A673 (cell line): ENCODE results near the gene KICS2. TPM values are rescaled to one million over a fixed set of nuclear protein-coding genes. Genes with fewer than 3 reads are reported as not detected.

Source experiments
- BruUV-seq: library from RNA; stranded (reverse); fragments of 400-500 nt; replicated peaks from 2 replicates; lab custom pipeline; 2021; lab: Mats Ljungman, UMichigan
- CTCF ChIA-PET: fragments of 300-600 bp; sonication (Branson Sonifier 250); formaldehyde crosslinking; loops from one replicate; lab custom pipeline; 2022; ENCODE audit warnings: antibody characterized with exemption; lab: Charles Lee
- POLR2A ChIA-PET: fragments of 300-600 bp; sonication (Branson Sonifier 250); formaldehyde crosslinking; loops from one replicate; lab custom pipeline; 2022; ENCODE audit warnings: antibody characterized with exemption; ENCODE audit not compliant: low non-redundant PET; lab: Charles Lee
- DNase-seq: peaks from one replicate; pipeline ENCODE4 v3.0.0-alpha.2; 2015; ENCODE audit warnings: low spot score
- H3K27ac ChIP-seq: fragments of 200-600 bp; sonication (generic); 2 replicates; pipeline ENCODE4 v1.5.1; 2016; ENCODE audit warnings: mixed run types, low read depth, mild to moderate bottlenecking, mixed read lengths, antibody characterized with exemption, low read length; ENCODE audit not compliant: poor library complexity, severe bottlenecking
- H3K27me3 ChIP-seq: fragments of 200-600 bp; sonication (generic); replicated peaks from 2 replicates; pipeline ENCODE4 v1.6.1; 2017; ENCODE audit warnings: mixed run types, low read depth, mild to moderate bottlenecking, mixed read lengths, antibody characterized with exemption, low read length; ENCODE audit not compliant: insufficient read depth, poor library complexity
- H3K36me3 ChIP-seq: fragments of 200-600 bp; sonication (generic); 2 replicates; pipeline ENCODE4 v1.6.1; 2016; ENCODE audit warnings: mixed run types, mild to moderate bottlenecking, mixed read lengths, antibody characterized with exemption, low read length; ENCODE audit not compliant: insufficient read depth, poor library complexity, severe bottlenecking
- H3K4me1 ChIP-seq: fragments of 200-600 bp; sonication (generic); 2 replicates; pipeline ENCODE4 v1.6.1; 2017; ENCODE audit warnings: mixed run types, mild to moderate bottlenecking, mixed read lengths, antibody characterized with exemption, low read length; ENCODE audit not compliant: insufficient read depth, poor library complexity, severe bottlenecking
- H3K4me3 ChIP-seq: fragments of 200-600 bp; sonication (generic); 2 replicates; pipeline ENCODE4 v1.5.1; 2016; ENCODE audit warnings: low read depth, mixed run types, mild to moderate bottlenecking, mixed read lengths, low read length; ENCODE audit not compliant: poor library complexity, severe bottlenecking
- H3K9me3 ChIP-seq: fragments of 200-600 bp; sonication (generic); 2 replicates; pipeline ENCODE4 v1.6.1; 2016; ENCODE audit warnings: mixed run types, low read depth, mild to moderate bottlenecking, mixed read lengths, antibody characterized with exemption, low read length; ENCODE audit not compliant: poor library complexity, severe bottlenecking
- CTCF ChIP-seq: fragments of 300-800, 200-600 bp; sonication (generic); conservative IDR thresholded peaks from 2 replicates; pipeline ENCODE4 v1.5.1; 2017; ENCODE audit warnings: low read depth, mild to moderate bottlenecking, antibody characterized with exemption, low read length, moderate library complexity, mixed read lengths
- EZH2 ChIP-seq: fragments of 200-600 bp; sonication (generic); IDR thresholded peaks from 2 replicates; pipeline ENCODE4 v1.6.1; 2017; ENCODE audit warnings: borderline replicate concordance, low read depth, mild to moderate bottlenecking, mixed read lengths, antibody characterized with exemption, low read length; ENCODE audit not compliant: poor library complexity, severe bottlenecking
- intact Hi-C: fragments of 100-400 bp; cut with micrococcal nuclease; formaldehyde crosslinking; loops from one replicate; pipeline ENCODE4 v1.10.0; 2022; ENCODE audit not compliant: unreplicated experiment
- total RNA-seq: library from RNA; stranded (reverse); gene quantifications from 2 replicates; pipeline ENCODE4 v1.2.3, GENCODE V29; 2021

KICS2 gene
- total RNA-seq, 1 experiment from 2014 or later: 14.0 TPM

DNA sequence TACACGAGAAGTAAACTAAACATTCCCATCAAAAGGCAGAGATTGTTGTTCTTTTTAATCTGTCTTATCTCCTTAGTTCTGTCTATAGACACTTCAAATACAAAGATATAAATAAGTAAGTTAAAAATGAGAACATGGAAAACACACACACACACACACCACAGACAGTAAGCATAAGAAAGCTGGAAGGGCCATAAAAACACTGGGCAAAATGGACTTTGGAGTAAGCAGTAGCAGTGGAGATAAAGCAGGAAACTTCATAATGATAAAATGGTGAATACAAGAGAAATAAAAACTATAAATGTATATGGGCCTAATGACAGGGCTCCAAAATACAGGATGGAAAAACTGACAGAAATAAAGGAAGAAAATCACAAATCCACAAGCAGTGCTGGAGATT, 32.6 kb downstream of the KICS2 start:
- no peaks in the 10 kb centered on the region for H3K27me3 ChIP-seq
- no peaks in the 10 kb centered on the region for H3K9me3 ChIP-seq
- no TSS peak for BruUV-seq
- H3K36me3 ChIP-seq: no peaks in the 10 kb centered on the region
- POLR2A ChIA-PET: no interaction called here
- no peak for TF ChIP-seq CTCF
- no peak for TF ChIP-seq EZH2
- H3K27ac ChIP-seq: no peak overlapping the region
- H3K4me1 ChIP-seq: peaks cover 23% of the 10 kb centered on the region
- H3K4me3 ChIP-seq: no peak overlapping the region
- intact Hi-C loops: no loop called here
- CTCF ChIA-PET: no interaction called here
- no peak for DNase-seq

GRCh38 chr12:64187794-64188193, 34.3 kb downstream of the KICS2 start:
- BruUV-seq: no TSS peak
- Histone ChIP-seq H3K9me3 (no peaks in the 10 kb centered on the region), H3K36me3 (no peaks in the 10 kb centered on the region), H3K27ac (peak overlapping the region; percentile 8), H3K27me3 (no peaks in the 10 kb centered on the region), H3K4me3 (no peak overlapping the region), H3K4me1 (peaks cover 23% of the 10 kb centered on the region)
- ChIA-PET POLR2A (no interaction called here), CTCF (interaction anchor here (0.7 kb wide), 1 partner anchor 348 kb away, joined by 6 read pairs; no protein-coding TSS in a partner anchor)
- intact Hi-C loops: loop anchor here (1.0 kb wide), 1 partner anchor 22 kb away; no protein-coding TSS in a partner anchor
- DNase-seq: no peak
- TF ChIP-seq EZH2 (no peak), CTCF (no peak)

GRCh38 chr12:64187370-64187769, 34.7 kb downstream of the KICS2 start:
- CTCF ChIA-PET: no interaction called here
- H3K4me3 ChIP-seq: no peak overlapping the region
- intact Hi-C loops: no loop called here
- peak; percentile 92 for DNase-seq
- no peaks in the 10 kb centered on the region for H3K27me3 ChIP-seq
- TF ChIP-seq CTCF (no peak), EZH2 (no peak)
- H3K27ac ChIP-seq: peak overlapping the region; percentile 8
- no TSS peak for BruUV-seq
- POLR2A ChIA-PET: no interaction called here
- H3K36me3 ChIP-seq: no peaks in the 10 kb centered on the region
- peaks cover 23% of the 10 kb centered on the region for H3K4me1 ChIP-seq
- H3K9me3 ChIP-seq: no peaks in the 10 kb centered on the region
